ENCODE data around the gene ESF1. TPM values are rescaled to one million over a fixed set of nuclear protein-coding genes. Genes with fewer than 3 reads are reported as not detected.

ESF1 gene
- total RNA-seq, 1 experiment from 2014 or later = 36.9 TPM

DNA sequence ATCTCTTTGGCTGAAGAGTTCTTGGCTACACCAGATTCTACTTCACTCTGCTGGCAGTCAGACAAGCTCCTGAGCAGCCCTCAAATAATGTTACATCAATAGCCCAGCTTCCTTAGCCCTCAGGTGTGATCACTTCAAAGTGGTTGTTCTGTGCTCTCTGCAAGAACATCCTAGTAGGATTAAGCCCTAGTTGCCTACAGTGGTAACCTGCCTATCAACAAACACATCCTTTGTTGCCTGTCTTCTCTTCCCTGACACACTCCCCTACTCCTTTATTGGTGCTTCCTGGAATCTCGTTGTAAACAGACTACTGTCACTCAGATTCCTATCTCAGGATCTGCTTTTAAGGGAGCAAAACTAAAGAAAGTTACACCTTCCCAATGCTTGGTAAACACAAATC, 100.9 kb downstream of the ESF1 start:
- H3K23ac ChIP-seq (ENCODE audit: insufficient read length, low read depth, low read length) = no peak overlapping the region
- no CpG with 5 or more reads among the region's 1 CpG for WGBS (ENCODE audit: extremely low coverage, insufficient read length, low lambda C conversion rate)
- H3K27ac ChIP-seq (ENCODE audit: insufficient read length, low read depth, low read length) = no peak overlapping the region

More for the DNA sequence above, 100.9 kb downstream of the ESF1 start:
- no peak overlapping the region for H4K5ac ChIP-seq (ENCODE audit: insufficient read length, low read depth, low read length)
- Mint-ChIP-seq H3K27ac (no peak overlapping the region), H3K9me3 (peaks cover 0 to 4% of the 10 kb centered on the region in 2 experiments; a peak in 1 of 5 replicates), H3K27me3 (ENCODE audit: low read depth) (peaks cover 2% of the 10 kb centered on the region), H3K4me3 (no peak overlapping the region), H3K4me1 (peaks cover 0 to 5% of the 10 kb centered on the region in 2 experiments; a peak in 1 of 4 replicates), H3K36me3 (ENCODE audit: insufficient read depth in 1 of 3, low read depth in 3 of 3) (0 out of 7 replicates have a peak, but pooled peaks cover 0 to 2% (median 1%) of the 10 kb centered on the region in 3 experiments)
- H2AK5ac ChIP-seq (ENCODE audit: insufficient read length, low read length) = no peak overlapping the region
- H3K23me2 ChIP-seq (ENCODE audit: insufficient read length, low read depth, low read length, poor library complexity, severe bottlenecking) = no peaks in the 10 kb centered on the region
- H4K91ac ChIP-seq (ENCODE audit: insufficient read length, low read depth, low read length) = no peak overlapping the region
- TF ChIP-seq, protein P1, sequence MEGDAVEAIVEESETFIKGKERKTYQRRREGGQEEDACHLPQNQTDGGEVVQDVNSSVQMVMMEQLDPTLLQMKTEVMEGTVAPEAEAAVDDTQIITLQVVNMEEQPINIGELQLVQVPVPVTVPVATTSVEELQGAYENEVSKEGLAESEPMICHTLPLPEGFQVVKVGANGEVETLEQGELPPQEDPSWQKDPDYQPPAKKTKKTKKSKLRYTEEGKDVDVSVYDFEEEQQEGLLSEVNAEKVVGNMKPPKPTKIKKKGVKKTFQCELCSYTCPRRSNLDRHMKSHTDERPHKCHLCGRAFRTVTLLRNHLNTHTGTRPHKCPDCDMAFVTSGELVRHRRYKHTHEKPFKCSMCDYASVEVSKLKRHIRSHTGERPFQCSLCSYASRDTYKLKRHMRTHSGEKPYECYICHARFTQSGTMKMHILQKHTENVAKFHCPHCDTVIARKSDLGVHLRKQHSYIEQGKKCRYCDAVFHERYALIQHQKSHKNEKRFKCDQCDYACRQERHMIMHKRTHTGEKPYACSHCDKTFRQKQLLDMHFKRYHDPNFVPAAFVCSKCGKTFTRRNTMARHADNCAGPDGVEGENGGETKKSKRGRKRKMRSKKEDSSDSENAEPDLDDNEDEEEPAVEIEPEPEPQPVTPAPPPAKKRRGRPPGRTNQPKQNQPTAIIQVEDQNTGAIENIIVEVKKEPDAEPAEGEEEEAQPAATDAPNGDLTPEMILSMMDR (conservative IDR thresholded peaks at IDR 0.05) = no peak
- no peak for DNase-seq
- no peak overlapping the region for H3K14ac ChIP-seq (ENCODE audit: insufficient read depth, low read length)
- H3K79me2 ChIP-seq (ENCODE audit: insufficient read depth, low read length) = no peaks in the 10 kb centered on the region
- H2BK20ac ChIP-seq (ENCODE audit: low read depth, low read length, poor library complexity, severe bottlenecking) = no peak overlapping the region
- no peak overlapping the region for H3K4ac ChIP-seq (ENCODE audit: low read depth, low read length)
- no peaks in the 10 kb centered on the region for H4K20me1 ChIP-seq (ENCODE audit: control insufficient read depth, insufficient read depth, insufficient read length)
- H2BK5ac ChIP-seq (ENCODE audit: insufficient read length, low read length) = no peak overlapping the region
- H2AFZ ChIP-seq (ENCODE audit: low read length) = no peak overlapping the region
- H3K27me3 ChIP-seq (ENCODE audit: insufficient read depth, low read length) = no peaks in the 10 kb centered on the region
- no peak overlapping the region for H2BK15ac ChIP-seq (ENCODE audit: low read depth, low read length)
- H2BK120ac ChIP-seq (ENCODE audit: low read depth, low read length, poor library complexity, severe bottlenecking) = no peak overlapping the region
- H3K9ac ChIP-seq (ENCODE audit: extremely low read depth, insufficient read length, low read length) = no peak overlapping the region
- no peak overlapping the region for H4K8ac ChIP-seq (replicated peaks; ENCODE audit: insufficient read length, low read depth, low read length)
- H3K79me1 ChIP-seq (ENCODE audit: insufficient read depth, low read depth, low read length, poor library complexity, severe bottlenecking) = no peaks in the 10 kb centered on the region
- no peak overlapping the region for H3T11ph ChIP-seq (ENCODE audit: low read length)
- H2BK12ac ChIP-seq (ENCODE audit: insufficient read length, low read depth, low read length) = no peak overlapping the region
- H3K4me2 ChIP-seq (ENCODE audit: insufficient read depth, insufficient read length, low read length) = no peak overlapping the region
- H3K56ac ChIP-seq (ENCODE audit: insufficient read length, low read depth, low read length) = no peak overlapping the region
- H3K18ac ChIP-seq (ENCODE audit: insufficient read length, low read depth, low read length) = no peak overlapping the region
- no peaks in the 10 kb centered on the region for H3K4me1 ChIP-seq (ENCODE audit: insufficient read depth, low read length)
- H3K9me3 ChIP-seq (ENCODE audit: control insufficient read depth, low read depth, low read length) = no peaks in the 10 kb centered on the region

All from H9 (cell line).